Loucy (cell line): ENCODE data around the gene DOCK10.
"Not testable (repeated sequence)": the region's sequence is repeated elsewhere in the genome, so short reads cannot be mapped to it uniquely, and the experiment has no call there.

Experiments used
- H2AFZ ChIP-seq: fragments of 200-600 bp; sonication (generic); 2 replicates; pipeline ENCODE4 v1.6.0; 2016; ENCODE audit warnings: antibody characterized with exemption, mild to moderate bottlenecking, low read length, moderate library complexity
- H3F3A ChIP-seq: fragments of 200-600 bp; 2 replicates; pipeline ENCODE4 v1.6.0; 2016; ENCODE audit warnings: antibody characterized with exemption, low read depth, mild to moderate bottlenecking
- H3K27me3 ChIP-seq: fragments of 200-600 bp; sonication (generic); 2 replicates; pipeline ENCODE4 v1.6.1; 2014; ENCODE audit warnings: low read length, mild to moderate bottlenecking; ENCODE audit not compliant: insufficient read depth, poor library complexity, severe bottlenecking
- H3K36me3 ChIP-seq: fragments of 200-600 bp; sonication (generic); 2 replicates; pipeline ENCODE4 v1.6.1; 2016; ENCODE audit warnings: low read length; ENCODE audit not compliant: insufficient read depth
- H3K4me1 ChIP-seq: fragments of 200-600 bp; sonication (generic); 2 replicates; pipeline ENCODE4 v1.5.1; 2014; ENCODE audit warnings: low read length, mild to moderate bottlenecking; ENCODE audit not compliant: insufficient read depth, poor library complexity, severe bottlenecking
- H3K4me2 ChIP-seq: fragments of 200-600 bp; sonication (generic); 2 replicates; pipeline ENCODE4 v1.6.0; 2014; ENCODE audit warnings: antibody characterized with exemption, low read length, low read depth, mild to moderate bottlenecking; ENCODE audit not compliant: poor library complexity, severe bottlenecking
- H3K4me3 ChIP-seq: fragments of 200-600 bp; sonication (generic); 2 replicates; pipeline ENCODE4 v1.5.1; 2014; ENCODE audit warnings: low read length, mild to moderate bottlenecking, mixed read lengths; ENCODE audit not compliant: poor library complexity, severe bottlenecking
- H3K79me2 ChIP-seq: fragments of 200-600 bp; sonication (generic); 2 replicates; pipeline ENCODE4 v1.6.1; 2014; ENCODE audit warnings: low read length; ENCODE audit not compliant: insufficient read depth
- H3K9ac ChIP-seq: fragments of 200-600 bp; sonication (generic); 2 replicates; pipeline ENCODE4 v1.6.0; 2014; ENCODE audit warnings: mild to moderate bottlenecking, low read depth, low read length, moderate library complexity; ENCODE audit not compliant: poor library complexity, severe bottlenecking
- H3K9me2 ChIP-seq: fragments of 200-600 bp; sonication (generic); replicated peaks from 2 replicates; pipeline ENCODE4 v1.6.1; 2016; ENCODE audit warnings: low read depth, low read length, mixed read lengths
- H3K9me3 ChIP-seq: fragments of 200-600 bp; sonication (generic); 2 replicates; pipeline ENCODE4 v1.6.1; 2014; ENCODE audit warnings: mild to moderate bottlenecking, antibody characterized with exemption, low read length, low read depth; ENCODE audit not compliant: insufficient read depth
- H4K20me1 ChIP-seq: fragments of 200-600 bp; sonication (generic); 2 replicates; pipeline ENCODE4 v1.6.0; 2014; ENCODE audit warnings: antibody characterized with exemption, low read length, mild to moderate bottlenecking; ENCODE audit not compliant: insufficient read depth, poor library complexity, severe bottlenecking
- EZH2phosphoT487 ChIP-seq: fragments of 200-600 bp; IDR thresholded peaks from 2 replicates; pipeline ENCODE4 v1.6.1; 2018; ENCODE audit warnings: antibody characterized with exemption, mild to moderate bottlenecking, moderate library complexity, borderline replicate concordance
- TF ChIP-seq, protein P1 (sequence below): fragments of 200-600 bp; sonication (generic); conservative IDR thresholded peaks from 2 replicates; pipeline ENCODE4 v1.5.1; 2014; ENCODE audit warnings: mild to moderate bottlenecking, antibody characterized with exemption, low read length

Gene DOCK10

DNA sequence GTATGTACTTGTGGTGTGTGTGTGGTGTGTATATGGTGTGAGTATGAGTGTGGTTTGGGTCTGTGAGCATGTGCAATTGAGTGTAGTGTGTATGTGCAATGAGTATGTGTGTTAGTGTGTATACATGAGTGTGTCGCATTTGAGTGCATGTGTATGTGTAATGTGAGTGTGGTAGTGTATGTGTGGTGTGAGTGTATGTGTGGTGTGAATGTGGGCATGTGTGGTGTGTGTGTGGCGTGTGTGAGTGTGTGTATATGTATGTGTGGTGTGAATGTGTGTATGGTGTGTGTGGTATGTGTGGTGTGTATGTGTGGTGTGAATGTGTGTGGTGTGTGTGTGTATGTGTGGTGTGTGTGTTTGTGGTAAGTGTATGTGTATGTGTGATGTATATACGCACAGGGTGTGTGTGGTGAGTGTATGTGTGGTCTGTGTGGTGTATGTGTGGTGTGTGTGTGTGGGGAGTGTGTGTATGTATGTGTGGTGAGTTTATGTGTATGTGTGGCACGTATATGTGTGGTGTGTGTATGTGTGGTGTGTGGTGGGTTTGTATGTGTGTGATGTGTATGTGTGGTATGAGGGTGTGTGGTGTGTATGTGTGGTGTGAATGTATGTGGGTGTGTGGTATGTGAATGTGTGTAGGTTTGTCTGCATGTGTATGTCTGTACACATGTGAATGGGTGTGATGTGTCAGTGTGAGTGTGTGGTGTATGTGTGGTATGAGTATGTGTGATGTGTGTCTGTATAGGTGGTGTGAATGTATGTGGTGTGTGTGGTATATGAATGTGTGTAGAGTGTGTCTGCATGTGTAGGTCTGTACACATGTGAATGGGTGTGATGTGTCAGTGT, 123.4 kb downstream of the DOCK10 start:
- peaks cover 12% of the 10 kb centered on the region for H4K20me1 ChIP-seq
- H3K9ac ChIP-seq = no peak overlapping the region
- peaks cover 14% of the 10 kb centered on the region for H3K4me1 ChIP-seq
- H3K27me3 ChIP-seq = no peaks in the 10 kb centered on the region
- H3F3A ChIP-seq = no peaks in the 10 kb centered on the region
- no peak overlapping the region for H2AFZ ChIP-seq
- H3K9me3 ChIP-seq = no peaks in the 10 kb centered on the region
- H3K36me3 ChIP-seq = peaks cover 37% of the 10 kb centered on the region; the same call in 1 of the 2 replicates
- no peak overlapping the region for H3K4me2 ChIP-seq
- no peaks in the 10 kb centered on the region for H3K9me2 ChIP-seq
- H3K79me2 ChIP-seq = peaks cover 4% of the 10 kb centered on the region; the same call in 1 of the 2 replicates
- H3K4me3 ChIP-seq = no peak overlapping the region
- no peak for TF ChIP-seq EZH2phosphoT487
- TF ChIP-seq, protein P1, sequence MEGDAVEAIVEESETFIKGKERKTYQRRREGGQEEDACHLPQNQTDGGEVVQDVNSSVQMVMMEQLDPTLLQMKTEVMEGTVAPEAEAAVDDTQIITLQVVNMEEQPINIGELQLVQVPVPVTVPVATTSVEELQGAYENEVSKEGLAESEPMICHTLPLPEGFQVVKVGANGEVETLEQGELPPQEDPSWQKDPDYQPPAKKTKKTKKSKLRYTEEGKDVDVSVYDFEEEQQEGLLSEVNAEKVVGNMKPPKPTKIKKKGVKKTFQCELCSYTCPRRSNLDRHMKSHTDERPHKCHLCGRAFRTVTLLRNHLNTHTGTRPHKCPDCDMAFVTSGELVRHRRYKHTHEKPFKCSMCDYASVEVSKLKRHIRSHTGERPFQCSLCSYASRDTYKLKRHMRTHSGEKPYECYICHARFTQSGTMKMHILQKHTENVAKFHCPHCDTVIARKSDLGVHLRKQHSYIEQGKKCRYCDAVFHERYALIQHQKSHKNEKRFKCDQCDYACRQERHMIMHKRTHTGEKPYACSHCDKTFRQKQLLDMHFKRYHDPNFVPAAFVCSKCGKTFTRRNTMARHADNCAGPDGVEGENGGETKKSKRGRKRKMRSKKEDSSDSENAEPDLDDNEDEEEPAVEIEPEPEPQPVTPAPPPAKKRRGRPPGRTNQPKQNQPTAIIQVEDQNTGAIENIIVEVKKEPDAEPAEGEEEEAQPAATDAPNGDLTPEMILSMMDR = no peak

DNA sequence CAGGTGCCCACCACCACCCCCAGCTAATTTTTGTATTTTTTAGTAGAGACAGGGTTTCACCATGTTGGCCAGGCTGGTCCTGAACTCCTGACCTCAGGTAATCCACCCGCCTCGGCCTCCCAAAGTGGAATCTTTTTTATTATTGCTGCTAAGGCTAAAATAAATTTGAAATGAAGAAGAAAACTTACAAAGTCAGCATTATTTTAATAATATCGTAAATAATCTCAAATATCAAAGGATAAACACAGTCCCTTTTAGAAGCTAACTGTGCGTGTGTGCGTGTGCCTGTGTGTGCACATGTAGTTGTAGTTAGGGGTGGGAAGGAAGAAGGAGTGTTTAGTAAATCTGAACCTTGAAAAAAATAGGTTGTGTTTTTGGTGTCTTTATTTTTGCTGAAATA, 125.0 kb downstream of the DOCK10 start:
- H2AFZ ChIP-seq, H3K27me3 ChIP-seq, H4K20me1 ChIP-seq, H3K4me3 ChIP-seq, H3K9ac ChIP-seq, H3K9me2 ChIP-seq, H3K4me1 ChIP-seq, H3F3A ChIP-seq, H3K79me2 ChIP-seq, H3K9me3 ChIP-seq, H3K4me2 ChIP-seq: not testable (repeated sequence)
- H3K36me3 ChIP-seq = peaks cover 37% of the 10 kb centered on the region; the same call in 1 of the 2 replicates

DNA sequence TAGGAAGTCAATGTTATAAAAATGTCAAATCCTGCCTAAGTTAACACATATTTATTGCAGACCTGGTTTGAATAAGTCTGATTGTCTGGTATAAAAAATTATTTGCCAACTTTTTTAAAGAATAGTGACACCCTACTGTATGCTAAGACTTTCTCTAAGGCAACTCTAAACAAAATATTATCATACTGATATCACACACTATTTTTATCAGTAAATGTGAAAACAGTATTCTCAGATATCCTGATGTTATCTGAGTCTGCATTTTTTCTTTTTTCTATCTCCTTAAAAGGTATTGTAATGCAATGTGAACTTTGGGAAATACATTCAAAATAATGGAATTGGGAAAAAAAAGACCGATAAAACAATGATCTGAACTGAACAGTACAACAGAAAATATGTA, 127.1 kb downstream of the DOCK10 start:
- Histone ChIP-seq H3F3A (no peaks in the 10 kb centered on the region), H4K20me1 (no peaks in the 10 kb centered on the region), H3K9ac (no peak overlapping the region), H3K27me3 (no peaks in the 10 kb centered on the region), H3K4me2 (no peak overlapping the region), H3K79me2 (peaks cover under 1% of the 10 kb centered on the region; the same call in 1 of the 2 replicates), H3K4me3 (no peak overlapping the region), H3K4me1 (peaks cover 6% of the 10 kb centered on the region), H2AFZ (no peak overlapping the region), H3K9me3 (no peaks in the 10 kb centered on the region), H3K36me3 (peaks cover 44% of the 10 kb centered on the region; the same call in 1 of the 2 replicates), H3K9me2 (no peaks in the 10 kb centered on the region)
- no peak for TF ChIP-seq EZH2phosphoT487
- TF ChIP-seq, protein P1 = no peak

DNA sequence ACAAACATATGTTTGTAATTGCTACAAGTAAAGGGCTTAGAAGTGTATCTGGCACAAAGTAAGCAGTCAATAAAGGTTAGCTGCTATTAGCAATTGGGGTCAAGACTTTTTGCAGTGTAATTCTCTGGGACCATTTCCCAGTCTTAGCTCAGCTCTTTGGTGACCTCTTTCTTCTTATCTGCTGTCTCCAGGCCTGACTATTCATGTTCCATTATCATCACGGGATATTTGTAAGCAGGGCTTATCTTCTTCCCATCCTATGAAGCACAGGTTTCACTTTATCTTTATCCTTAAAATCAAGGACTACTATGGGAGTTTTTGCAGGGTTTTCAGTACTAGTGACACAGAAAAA, 131.7 kb downstream of the DOCK10 start:
- no peak for TF ChIP-seq EZH2phosphoT487
- H3K27me3 ChIP-seq = no peaks in the 10 kb centered on the region
- H2AFZ ChIP-seq = no peak overlapping the region
- peaks cover 7% of the 10 kb centered on the region for H3K4me1 ChIP-seq
- no peaks in the 10 kb centered on the region for H3K9me3 ChIP-seq
- H3F3A ChIP-seq = no peaks in the 10 kb centered on the region
- no peak overlapping the region for H3K4me3 ChIP-seq
- peaks cover 16% of the 10 kb centered on the region; the same call in 1 of the 2 replicates for H3K36me3 ChIP-seq
- H3K9me2 ChIP-seq = no peaks in the 10 kb centered on the region
- peaks cover 8% of the 10 kb centered on the region; the same call in 1 of the 2 replicates for H3K79me2 ChIP-seq
- no peak overlapping the region for H3K9ac ChIP-seq
- no peaks in the 10 kb centered on the region for H4K20me1 ChIP-seq
- no peak overlapping the region for H3K4me2 ChIP-seq
